ENCODE data around the gene NEK6.

The NEK6 gene

GRCh38 chr9:124373851-124374250 is 116.1 kb downstream of the NEK6 start:
- no peak for DNase-seq (ENCODE audit: low read depth)

- DNase-seq (ENCODE audit: low read depth), result no peak
Measured at GRCh38 chr9:124375726-124376125, 118.0 kb downstream of the NEK6 start.

GRCh38 chr9:124376329-124376728 is 118.6 kb downstream of the NEK6 start:
- no peak for DNase-seq (ENCODE audit: low read depth)

- DNase-seq (ENCODE audit: low read depth), result no peak
Measured at GRCh38 chr9:124377551-124378406, 120.0 kb downstream of the NEK6 start.

- DNase-seq (ENCODE audit: low read depth), result peak; percentile 58
Measured at GRCh38 chr9:124381170-124381945, 123.6 kb downstream of the NEK6 start.

- DNase-seq (ENCODE audit: low read depth), result no peak
Measured at GRCh38 chr9:124384210-124384609, 126.5 kb downstream of the NEK6 start.

- DNase-seq (ENCODE audit: low read depth), result no peak
Measured at GRCh38 chr9:124384846-124385245, 127.1 kb downstream of the NEK6 start.

GRCh38 chr9:124385623-124386022 is 127.9 kb downstream of the NEK6 start:
- no peak for DNase-seq (ENCODE audit: low read depth)

GRCh38 chr9:124386201-124386600 is 128.5 kb downstream of the NEK6 start:
- no peak for DNase-seq (ENCODE audit: low read depth)

GRCh38 chr9:124388275-124389048 is 130.7 kb downstream of the NEK6 start:
- no peak for DNase-seq (ENCODE audit: low read depth)

- no peak for DNase-seq (ENCODE audit: low read depth)
Measured at GRCh38 chr9:124389146-124389939, 131.6 kb downstream of the NEK6 start.

GRCh38 chr9:124390794-124391658 is 133.3 kb downstream of the NEK6 start:
- DNase-seq (ENCODE audit: low read depth), result peak; percentile 77

GRCh38 chr9:124392254-124392870 is 134.6 kb downstream of the NEK6 start:
- no peak for DNase-seq (ENCODE audit: low read depth)

- DNase-seq (ENCODE audit: low read depth), result peak; percentile 98
Measured at GRCh38 chr9:124392871-124393460, 135.2 kb downstream of the NEK6 start.

- peak; percentile 38 for DNase-seq (ENCODE audit: low read depth)
Measured at GRCh38 chr9:124394167-124394566, 136.4 kb downstream of the NEK6 start.

GRCh38 chr9:124394596-124394995 is 136.8 kb downstream of the NEK6 start:
- no peak for DNase-seq (ENCODE audit: low read depth)

- DNase-seq (ENCODE audit: low read depth), result no peak
Measured at GRCh38 chr9:124395826-124396225, 138.1 kb downstream of the NEK6 start.

GRCh38 chr9:124398191-124398935 is 140.6 kb downstream of the NEK6 start:
- no peak for DNase-seq (ENCODE audit: low read depth)

Measured in ELR (cell line).